Measurements from ENCODE around the gene RETN. TPM values are rescaled to one million over a fixed set of nuclear protein-coding genes. Genes with fewer than 3 reads are reported as not detected.
A peak's percentile ranks its signal among the peaks of the same experiment; 100 is the strongest.

RETN gene
- total RNA-seq, 1 experiment from 2014 or later: not detected

DNA sequence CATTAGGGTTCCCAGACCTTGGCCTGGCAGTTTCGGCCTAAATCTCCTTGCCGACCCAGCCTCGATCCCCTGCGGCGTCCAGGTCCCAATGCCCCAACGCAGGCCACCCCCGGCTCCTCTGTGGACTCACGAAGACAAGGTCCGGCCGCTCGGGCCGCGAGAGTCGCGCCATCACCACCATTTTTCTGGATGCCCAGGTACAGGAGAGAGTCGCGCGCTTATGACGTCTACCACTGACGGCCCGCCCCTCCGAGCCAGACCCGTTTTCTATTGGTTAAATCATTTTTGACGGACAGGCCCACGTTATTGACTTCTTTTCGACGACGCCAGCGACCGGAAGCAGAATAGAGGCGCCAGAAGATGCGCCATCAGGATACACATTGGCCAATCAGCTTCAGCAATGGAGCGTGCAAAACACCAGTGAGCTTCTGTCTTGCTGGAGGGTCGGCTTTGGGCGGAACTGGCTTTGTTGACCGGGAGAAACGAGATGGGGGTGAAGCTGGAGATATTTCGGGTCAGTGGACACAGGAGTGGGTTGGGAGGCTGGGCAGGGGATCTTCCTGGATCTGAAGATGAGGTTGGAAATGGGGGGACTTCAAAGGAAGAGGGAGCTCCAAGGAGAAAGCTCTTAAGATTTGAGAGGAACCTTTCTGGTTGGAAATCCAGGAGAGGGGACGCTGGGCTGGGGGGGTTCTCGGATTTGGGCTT, 39.3 kb upstream of the RETN start, which contains the start of the genes PET100 and XAB2:
PET100 (plus strand) TSS at position 447 of the 708 bp plus-strand sequence; CDS start at position 488, 41 bp downstream.
XAB2 (minus strand) TSS at position 199 of the 708 bp plus-strand sequence; CDS start at position 181, 18 bp downstream.
- ChIA-PET POLR2A (interaction anchor here (0.8 to 2.0 kb wide), 2 partner anchors 8 to 24 kb away, joined by 5 to 6 read pairs; no protein-coding TSS in a partner anchor), CTCF (interaction anchor here (0.8 to 1.7 kb wide), 4 partner anchors 12 to 784 kb away, joined by 3 to 11 read pairs (median 5); partner anchors contain the start of genes MARCHF2 and TRAPPC5), RAD21 (ENCODE audit: low non-redundant PET in 1 of 2, low total read pairs in 2 of 2, uncharacterized antibody in 2 of 2, unreplicated experiment in 2 of 2) (interaction anchor here (0.7 to 0.9 kb wide), 3 partner anchors 57 to 61 kb away, joined by 3 read pairs; no protein-coding TSS in a partner anchor)
- H3K36me3 ChIP-seq (ENCODE audit: control insufficient read depth in 1 of 2, insufficient read depth in 2 of 2, low read length in 2 of 2): peaks cover 0 to 20% of the 10 kb centered on the region in 2 experiments; a peak in 3 of 4 replicates
- H4K20me1 ChIP-seq (ENCODE audit: insufficient read depth): no peaks in the 10 kb centered on the region
- no peaks in the 10 kb centered on the region for H3K9me3 ChIP-seq (ENCODE audit: control insufficient read depth in 1 of 2, insufficient read depth in 1 of 2, low read depth in 1 of 2, low read length in 2 of 2)
- TF ChIP-seq CBX3 (IDR thresholded peaks at IDR 0.05; ENCODE audit: low read depth): no peak
- TF ChIP-seq, protein P1, sequence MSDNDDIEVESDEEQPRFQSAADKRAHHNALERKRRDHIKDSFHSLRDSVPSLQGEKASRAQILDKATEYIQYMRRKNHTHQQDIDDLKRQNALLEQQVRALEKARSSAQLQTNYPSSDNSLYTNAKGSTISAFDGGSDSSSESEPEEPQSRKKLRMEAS (IDR thresholded peaks at IDR 0.05): peak; percentile 48; the same call in 1 of the 2 replicates
- TF ChIP-seq, protein P2, sequence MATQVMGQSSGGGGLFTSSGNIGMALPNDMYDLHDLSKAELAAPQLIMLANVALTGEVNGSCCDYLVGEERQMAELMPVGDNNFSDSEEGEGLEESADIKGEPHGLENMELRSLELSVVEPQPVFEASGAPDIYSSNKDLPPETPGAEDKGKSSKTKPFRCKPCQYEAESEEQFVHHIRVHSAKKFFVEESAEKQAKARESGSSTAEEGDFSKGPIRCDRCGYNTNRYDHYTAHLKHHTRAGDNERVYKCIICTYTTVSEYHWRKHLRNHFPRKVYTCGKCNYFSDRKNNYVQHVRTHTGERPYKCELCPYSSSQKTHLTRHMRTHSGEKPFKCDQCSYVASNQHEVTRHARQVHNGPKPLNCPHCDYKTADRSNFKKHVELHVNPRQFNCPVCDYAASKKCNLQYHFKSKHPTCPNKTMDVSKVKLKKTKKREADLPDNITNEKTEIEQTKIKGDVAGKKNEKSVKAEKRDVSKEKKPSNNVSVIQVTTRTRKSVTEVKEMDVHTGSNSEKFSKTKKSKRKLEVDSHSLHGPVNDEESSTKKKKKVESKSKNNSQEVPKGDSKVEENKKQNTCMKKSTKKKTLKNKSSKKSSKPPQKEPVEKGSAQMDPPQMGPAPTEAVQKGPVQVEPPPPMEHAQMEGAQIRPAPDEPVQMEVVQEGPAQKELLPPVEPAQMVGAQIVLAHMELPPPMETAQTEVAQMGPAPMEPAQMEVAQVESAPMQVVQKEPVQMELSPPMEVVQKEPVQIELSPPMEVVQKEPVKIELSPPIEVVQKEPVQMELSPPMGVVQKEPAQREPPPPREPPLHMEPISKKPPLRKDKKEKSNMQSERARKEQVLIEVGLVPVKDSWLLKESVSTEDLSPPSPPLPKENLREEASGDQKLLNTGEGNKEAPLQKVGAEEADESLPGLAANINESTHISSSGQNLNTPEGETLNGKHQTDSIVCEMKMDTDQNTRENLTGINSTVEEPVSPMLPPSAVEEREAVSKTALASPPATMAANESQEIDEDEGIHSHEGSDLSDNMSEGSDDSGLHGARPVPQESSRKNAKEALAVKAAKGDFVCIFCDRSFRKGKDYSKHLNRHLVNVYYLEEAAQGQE (IDR thresholded peaks at IDR 0.05; ENCODE audit: low read depth): no peak
- TF ChIP-seq CEBPB (IDR thresholded peaks at IDR 0.05; ENCODE audit: low read depth): no peak
- TF ChIP-seq POLR2AphosphoS5 (IDR thresholded peaks at IDR 0.05; ENCODE audit: low read depth, low read length): peak; percentile 55
- TF ChIP-seq SIN3A (IDR thresholded peaks at IDR 0.05; ENCODE audit: low read depth): 0 out of 2 replicates have a peak, but pooled peaks have one; percentile 46
- TF ChIP-seq, protein P3, sequence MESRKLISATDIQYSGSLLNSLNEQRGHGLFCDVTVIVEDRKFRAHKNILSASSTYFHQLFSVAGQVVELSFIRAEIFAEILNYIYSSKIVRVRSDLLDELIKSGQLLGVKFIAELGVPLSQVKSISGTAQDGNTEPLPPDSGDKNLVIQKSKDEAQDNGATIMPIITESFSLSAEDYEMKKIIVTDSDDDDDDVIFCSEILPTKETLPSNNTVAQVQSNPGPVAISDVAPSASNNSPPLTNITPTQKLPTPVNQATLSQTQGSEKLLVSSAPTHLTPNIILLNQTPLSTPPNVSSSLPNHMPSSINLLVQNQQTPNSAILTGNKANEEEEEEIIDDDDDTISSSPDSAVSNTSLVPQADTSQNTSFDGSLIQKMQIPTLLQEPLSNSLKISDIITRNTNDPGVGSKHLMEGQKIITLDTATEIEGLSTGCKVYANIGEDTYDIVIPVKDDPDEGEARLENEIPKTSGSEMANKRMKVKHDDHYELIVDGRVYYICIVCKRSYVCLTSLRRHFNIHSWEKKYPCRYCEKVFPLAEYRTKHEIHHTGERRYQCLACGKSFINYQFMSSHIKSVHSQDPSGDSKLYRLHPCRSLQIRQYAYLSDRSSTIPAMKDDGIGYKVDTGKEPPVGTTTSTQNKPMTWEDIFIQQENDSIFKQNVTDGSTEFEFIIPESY (IDR thresholded peaks at IDR 0.05; ENCODE audit: extremely low read depth, insufficient replicate concordance, low read length): peak; percentile 20
- TF ChIP-seq YY1 (IDR thresholded peaks at IDR 0.05; ENCODE audit: extremely low read depth, insufficient replicate concordance, low read depth, low read length): peak; percentile 88
- TF ChIP-seq POLR2A (IDR thresholded peaks at IDR 0.05; ENCODE audit: borderline replicate concordance, extremely low read depth, insufficient read depth, insufficient read length): no peak
- peak; percentile 100 for TF ChIP-seq SP1 (IDR thresholded peaks at IDR 0.05; ENCODE audit: low read depth)
- TF ChIP-seq ZFX (IDR thresholded peaks at IDR 0.05): peak; percentile 44; the same call in 1 of the 2 replicates
- TF ChIP-seq TCF7L2 (IDR thresholded peaks at IDR 0.05; ENCODE audit: borderline replicate concordance, extremely low read depth, insufficient read depth, insufficient read length): peak; percentile 75
- H3K27me3 ChIP-seq (ENCODE audit: insufficient read depth, low read length): no peaks in the 10 kb centered on the region
- peak within 1 kb of the TSS; percentile 95 for H3K4me2 ChIP-seq (ENCODE audit: low read length)
- ATAC-seq (peak; percentile 95), DNase-seq (ENCODE audit: low read depth, low spot score) (peak; percentile 98)
- H3K4me1 ChIP-seq (ENCODE audit: control insufficient read depth in 1 of 2, insufficient read depth in 2 of 2, low read length in 2 of 2): peaks cover 7 to 18% of the 10 kb centered on the region in 2 experiments
- peak within 1 kb of the TSS; percentile 79 to 96 for H3K4me3 ChIP-seq (replicated peaks in 1 of 2; ENCODE audit: low read depth in 1 of 2, low read length in 2 of 2)
- no peak within 1 kb of the TSS for H2AFZ ChIP-seq (ENCODE audit: low read depth, low read length, poor library complexity, severe bottlenecking)
- H3K79me2 ChIP-seq (ENCODE audit: insufficient read depth, low read length): peaks cover 65% of the 10 kb centered on the region
- no peaks in the 10 kb centered on the region for H3K9me2 ChIP-seq (ENCODE audit: insufficient read depth)
- peak within 1 kb of the TSS; percentile 90 for H3K9ac ChIP-seq (ENCODE audit: low read length)
- H3K27ac ChIP-seq (ENCODE audit: low read depth, low read length): peak within 1 kb of the TSS; percentile 66
- BruUV-seq (replicated peaks): no TSS peak
- intact Hi-C loops (cut with micrococcal nuclease): no loop called here
